Esophagus squamous epithelium (tissue), 5 donors: ENCODE data around the gene RUNX1. TPM values are rescaled to one million over a fixed set of nuclear protein-coding genes. Genes with fewer than 3 reads are reported as not detected.

Experiments
- DNase-seq: peaks from one replicate; lab custom pipeline; 2025; lab: John Stamatoyannopoulos, UW
- H3K27ac ChIP-seq, 4 donors: fragments of 200-600 bp; sonication (generic); one replicate each; pipeline ENCODE4 v1.5.1; 2016 to 2019; ENCODE audit warnings: mild to moderate bottlenecking in 1 of 4
- H3K27me3 ChIP-seq, 4 donors: fragments of 200-600 bp; sonication (generic); 1 replicate in 3 of 4; 2 replicates in 1 of 4; pipeline versions ENCODE4 v1.5.1 to v1.6.0; 2017 to 2021; ENCODE audit warnings: antibody characterized with exemption in 1 of 4
- H3K36me3 ChIP-seq, 3 donors: fragments of 200-600 bp; sonication (generic); one replicate each; pipeline ENCODE4 v1.5.1; 2016 to 2019
- H3K4me1 ChIP-seq, 3 donors: fragments of 200-600 bp; sonication (generic); one replicate each; pipeline ENCODE4 v1.5.1; 2017 to 2019
- H3K4me3 ChIP-seq, 4 donors: fragments of 200-600 bp; sonication (generic); 1 replicate in 3 of 4; 2 replicates in 1 of 4; pipeline ENCODE4 v1.5.1; 2016 to 2019; ENCODE audit warnings: mild to moderate bottlenecking in 2 of 4, moderate library complexity in 1 of 4
- H3K9me3 ChIP-seq, 3 donors: fragments of 200-600 bp; sonication (generic); one replicate each; pipeline ENCODE4 v1.5.1; 2016 to 2019
- POLR2A ChIP-seq, 4 donors: fragments of 450-650 bp; IDR thresholded peaks; one replicate each; pipeline ENCODE4 v1.6.1; 2017; ENCODE audit warnings: antibody characterized with exemption in 4 of 4, mild to moderate bottlenecking in 4 of 4, moderate library complexity in 3 of 4
- WGBS, 2 donors: methylation state at CpG; one replicate each; pipeline ENCODE4 v1.1.5; 2018; 5-methylcytosine and 5-hydroxymethylcytosine counted together
- intact Hi-C: fragments of 100-400 bp; cut with DNase I; formaldehyde crosslinking; loops from one replicate; pipeline ENCODE4 v1.15.0; 2022
- total RNA-seq, 4 donors: library from RNA; depleted of rRNA; stranded (reverse); fragments of >200 nt; gene quantifications; one replicate each; pipeline ENCODE4 v1.1.0, GENCODE V29; 2016
- TF ChIP-seq, protein P1 (sequence below), 6 experiments: fragments of 450-650 bp in 4 of 6; fragments of 200-600 bp in 2 of 6; sonication (generic) in 2 of 6; IDR thresholded peaks; one replicate each; pipeline ENCODE4 v1.5.1; 2016 to 2019; ENCODE audit warnings: antibody characterized with exemption in 6 of 6, mild to moderate bottlenecking in 4 of 6, moderate library complexity in 4 of 6
- donor health status: DM: yes; HTN: yes; CAD: no.

Gene RUNX1
- total RNA-seq, 4 donors from 2014 or later = 8.2 to 25.4 (median 18.3) TPM

DNA sequence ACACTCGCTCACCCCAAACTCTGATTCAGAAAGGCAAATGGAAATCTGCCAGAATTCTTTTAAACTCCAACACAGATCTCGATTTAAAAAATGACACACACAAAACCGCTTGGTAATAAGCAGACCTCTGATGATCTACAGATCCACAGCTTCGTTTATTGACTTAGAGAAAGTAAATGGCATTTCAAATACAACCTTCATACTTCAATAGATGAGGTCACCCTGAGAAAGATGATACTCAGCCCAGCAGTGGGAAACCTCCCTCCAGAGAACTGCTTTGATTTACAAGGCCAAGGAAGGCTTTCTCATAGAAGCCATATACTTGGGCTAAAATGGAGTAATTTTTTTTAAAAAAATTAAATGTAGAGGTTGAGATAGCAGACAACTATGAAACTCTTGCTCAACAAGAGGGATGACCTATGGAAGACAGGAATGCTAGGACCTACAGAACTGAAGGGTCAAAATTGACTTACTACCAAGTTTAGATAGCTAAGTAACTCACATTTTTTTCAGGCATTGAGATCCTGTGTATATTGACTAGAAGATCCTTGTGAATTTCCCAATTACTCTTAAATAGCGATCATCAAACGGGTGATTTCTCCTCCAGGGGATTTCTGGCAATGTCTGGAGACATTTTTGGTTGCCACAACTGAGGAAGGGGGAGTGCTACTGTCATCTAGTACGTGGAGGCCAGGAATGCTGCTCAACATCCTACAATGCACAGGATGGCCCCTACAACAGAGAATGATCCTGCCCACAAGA lies 236.4 kb downstream of the RUNX1 start:
- H3K27ac ChIP-seq = peak overlapping the region; percentile 40 to 75 (median 49)
- peaks cover 0 to 43% (median 6%) of the 10 kb centered on the region in 3 donors for H3K36me3 ChIP-seq
- H3K4me3 ChIP-seq = no peak overlapping the region
- no peaks in the 10 kb centered on the region for H3K27me3 ChIP-seq
- no peaks in the 10 kb centered on the region for H3K9me3 ChIP-seq
- intact Hi-C loops = no loop called here
- WGBS, 2 donors = 57 to 72% methylated on average over 7 of the region's 7 CpGs
- no peak for DNase-seq
- peaks cover 13 to 76% (median 25%) of the 10 kb centered on the region in 3 donors for H3K4me1 ChIP-seq
- no peak for TF ChIP-seq POLR2A (IDR thresholded peaks at IDR 0.05)
- TF ChIP-seq, protein P1, sequence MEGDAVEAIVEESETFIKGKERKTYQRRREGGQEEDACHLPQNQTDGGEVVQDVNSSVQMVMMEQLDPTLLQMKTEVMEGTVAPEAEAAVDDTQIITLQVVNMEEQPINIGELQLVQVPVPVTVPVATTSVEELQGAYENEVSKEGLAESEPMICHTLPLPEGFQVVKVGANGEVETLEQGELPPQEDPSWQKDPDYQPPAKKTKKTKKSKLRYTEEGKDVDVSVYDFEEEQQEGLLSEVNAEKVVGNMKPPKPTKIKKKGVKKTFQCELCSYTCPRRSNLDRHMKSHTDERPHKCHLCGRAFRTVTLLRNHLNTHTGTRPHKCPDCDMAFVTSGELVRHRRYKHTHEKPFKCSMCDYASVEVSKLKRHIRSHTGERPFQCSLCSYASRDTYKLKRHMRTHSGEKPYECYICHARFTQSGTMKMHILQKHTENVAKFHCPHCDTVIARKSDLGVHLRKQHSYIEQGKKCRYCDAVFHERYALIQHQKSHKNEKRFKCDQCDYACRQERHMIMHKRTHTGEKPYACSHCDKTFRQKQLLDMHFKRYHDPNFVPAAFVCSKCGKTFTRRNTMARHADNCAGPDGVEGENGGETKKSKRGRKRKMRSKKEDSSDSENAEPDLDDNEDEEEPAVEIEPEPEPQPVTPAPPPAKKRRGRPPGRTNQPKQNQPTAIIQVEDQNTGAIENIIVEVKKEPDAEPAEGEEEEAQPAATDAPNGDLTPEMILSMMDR (IDR thresholded peaks at IDR 0.05) = no peak

DNA sequence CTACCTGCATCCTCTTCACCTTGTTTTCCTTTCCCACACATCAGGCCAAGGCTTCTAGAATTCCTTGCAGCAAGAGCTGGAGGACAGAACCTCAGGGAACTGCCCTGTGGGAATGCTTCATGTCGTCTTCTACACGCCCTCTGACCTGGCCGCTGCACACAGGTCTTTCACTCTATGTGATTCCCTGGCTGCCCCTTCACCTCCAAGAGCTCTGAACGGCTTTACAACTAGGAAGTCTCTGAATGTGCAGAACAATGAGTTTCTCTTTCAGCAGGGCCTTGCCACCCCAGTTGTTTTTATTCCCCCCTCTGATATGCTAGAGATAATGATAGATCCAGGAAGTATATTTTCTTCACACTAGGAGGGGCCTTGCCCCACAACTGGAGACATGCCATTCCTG lies 237.7 kb downstream of the RUNX1 start:
- Histone ChIP-seq H3K9me3 (no peaks in the 10 kb centered on the region), H3K4me1 (peaks cover 15 to 81% (median 32%) of the 10 kb centered on the region in 3 donors), H3K4me3 (no peak overlapping the region), H3K27me3 (no peaks in the 10 kb centered on the region), H3K36me3 (peaks cover 0 to 30% (median 6%) of the 10 kb centered on the region in 3 donors), H3K27ac (no peak overlapping the region)
- intact Hi-C loops = no loop called here
- DNase-seq = no peak
- WGBS, 2 donors = 63 to 76% methylated on average over 4 of the region's 4 CpGs
- TF ChIP-seq POLR2A (IDR thresholded peaks at IDR 0.05) = no peak
- TF ChIP-seq, protein P1 (IDR thresholded peaks at IDR 0.05) = no peak

DNA sequence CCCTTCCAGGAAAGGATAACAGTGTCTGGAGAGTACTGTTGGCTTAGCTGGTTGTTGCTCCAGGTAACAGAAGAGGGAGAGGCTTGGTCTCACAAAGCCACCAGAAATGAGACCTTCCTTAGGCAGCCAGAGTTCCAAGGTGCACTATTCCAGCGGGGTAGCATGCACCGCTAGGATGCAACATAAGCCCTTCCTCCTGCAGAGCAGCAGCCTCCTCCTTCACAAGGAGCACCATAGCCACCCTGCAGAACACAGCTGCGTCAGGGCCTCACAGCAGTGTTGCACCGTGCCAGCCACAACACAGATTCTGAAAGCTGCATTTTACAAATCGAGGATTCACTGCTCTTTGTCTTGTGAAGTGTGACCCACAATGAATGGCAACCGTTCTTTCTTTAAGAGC lies 238.3 kb downstream of the RUNX1 start:
- no peak overlapping the region for H3K27ac ChIP-seq
- no peak for TF ChIP-seq POLR2A (IDR thresholded peaks at IDR 0.05)
- TF ChIP-seq, protein P1 (IDR thresholded peaks at IDR 0.05) = no peak
- intact Hi-C loops = no loop called here
- peaks cover 15 to 75% (median 32%) of the 10 kb centered on the region in 3 donors for H3K4me1 ChIP-seq
- no peak for DNase-seq
- H3K36me3 ChIP-seq = peaks cover 0 to 24% (median 6%) of the 10 kb centered on the region in 3 donors
- H3K9me3 ChIP-seq = no peaks in the 10 kb centered on the region
- 88 to 96% methylated on average over 6 of the region's 6 CpGs for WGBS, 2 donors
- no peaks in the 10 kb centered on the region for H3K27me3 ChIP-seq
- H3K4me3 ChIP-seq = no peak overlapping the region

DNA sequence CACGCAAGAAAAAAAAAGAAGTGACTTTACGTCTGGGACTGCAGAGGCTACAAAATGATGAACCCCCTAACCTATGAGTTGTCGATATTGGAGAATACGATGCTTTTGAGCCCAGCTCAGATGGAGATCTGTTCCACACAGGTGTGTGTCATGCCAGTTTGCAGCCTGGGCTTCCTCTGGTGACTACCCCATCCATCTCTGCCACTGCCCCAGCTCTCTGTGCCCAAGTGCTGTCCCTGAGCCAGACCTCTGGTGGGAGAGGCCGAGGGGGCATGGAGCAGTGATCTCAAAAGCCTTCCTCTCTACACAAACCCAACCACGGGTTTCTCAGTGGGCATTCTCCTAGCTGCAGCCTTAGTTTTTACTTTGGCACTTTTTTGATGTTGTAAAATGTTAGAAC lies 239.3 kb downstream of the RUNX1 start:
- Histone ChIP-seq H3K4me1 (peaks cover 15 to 66% (median 28%) of the 10 kb centered on the region in 3 donors), H3K4me3 (no peak overlapping the region), H3K36me3 (peaks cover 0 to 23% (median 6%) of the 10 kb centered on the region in 3 donors), H3K9me3 (no peaks in the 10 kb centered on the region), H3K27me3 (no peaks in the 10 kb centered on the region), H3K27ac (no peak overlapping the region)
- intact Hi-C loops = no loop called here
- TF ChIP-seq POLR2A (IDR thresholded peaks at IDR 0.05) = no peak
- TF ChIP-seq, protein P1 (IDR thresholded peaks at IDR 0.05) = no peak
- 93% methylated on average over 6 of the region's 6 CpGs for WGBS, 2 donors
- no peak for DNase-seq

DNA sequence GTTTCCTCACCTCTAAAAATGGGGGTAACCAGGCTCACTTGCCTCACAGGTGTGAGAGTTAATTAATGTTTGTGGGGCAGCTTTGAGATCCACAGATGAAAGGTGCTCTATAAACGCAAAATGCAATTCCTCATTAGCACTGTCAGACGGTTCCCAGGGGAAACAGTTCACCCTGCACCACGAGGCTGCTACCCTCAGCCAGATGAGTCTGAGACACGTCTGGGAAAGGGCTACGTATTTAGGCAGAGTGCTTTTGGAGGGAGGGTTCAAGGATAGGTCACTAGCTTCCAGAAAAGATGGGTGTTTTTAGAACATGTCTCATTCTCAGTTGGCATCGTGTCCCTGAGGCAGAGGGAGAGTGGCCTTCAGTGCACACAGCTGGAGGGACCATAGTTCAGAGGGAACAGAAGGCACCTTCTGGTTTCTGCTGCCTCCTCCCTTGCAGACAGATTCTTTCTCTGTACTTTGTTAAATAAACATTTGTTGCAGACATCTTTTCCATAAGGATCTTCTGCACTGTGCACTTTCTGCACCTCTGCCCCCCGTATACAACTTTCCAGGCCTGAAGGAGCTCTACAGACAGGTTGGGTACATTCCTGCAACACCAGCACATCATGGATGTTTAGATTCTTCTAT lies 240.4 kb downstream of the RUNX1 start:
- intact Hi-C loops = no loop called here
- Histone ChIP-seq H3K36me3 (peaks cover 0 to 23% (median 6%) of the 10 kb centered on the region in 3 donors), H3K9me3 (no peaks in the 10 kb centered on the region), H3K4me3 (no peak overlapping the region), H3K4me1 (peaks cover 15 to 54% (median 25%) of the 10 kb centered on the region in 3 donors), H3K27ac (peak overlapping the region; percentile 76 to 91 (median 86)), H3K27me3 (no peaks in the 10 kb centered on the region)
- TF ChIP-seq, protein P1 (IDR thresholded peaks at IDR 0.05) = no peak
- TF ChIP-seq POLR2A (IDR thresholded peaks at IDR 0.05) = no peak
- 33 to 55% methylated on average over 7 of the region's 7 CpGs for WGBS, 2 donors
- DNase-seq = no peak
